Chondrocyte (in vitro differentiated cells): ENCODE data around the gene GRIN2C. TPM values are rescaled to one million over a fixed set of nuclear protein-coding genes. Genes with fewer than 3 reads are reported as not detected.

Experiments used
- DNase-seq: peaks from one replicate; pipeline ENCODE4 v3.0.0; 2021; ENCODE audit warnings: mixed read lengths, low spot score
- H3K27ac Mint-ChIP-seq: one replicate; pipeline ENCODE4 v1.8.0; 2021; ENCODE audit warnings: mild to moderate bottlenecking, moderate library complexity, mixed read lengths; ENCODE audit not compliant: unreplicated experiment
- H3K27me3 Mint-ChIP-seq: 2 replicates; pipeline ENCODE4 v1.8.0; 2021; ENCODE audit warnings: low read depth, mixed read lengths
- H3K36me3 Mint-ChIP-seq: 2 replicates; pipeline ENCODE4 v1.8.0; 2021; ENCODE audit warnings: low read depth, mixed read lengths
- H3K4me1 Mint-ChIP-seq: 2 replicates; pipeline ENCODE4 v1.8.0; 2021; ENCODE audit warnings: low read depth, mild to moderate bottlenecking, mixed read lengths
- H3K4me3 Mint-ChIP-seq: one replicate; pipeline ENCODE4 v1.8.0; 2021; ENCODE audit warnings: mild to moderate bottlenecking, moderate library complexity, mixed read lengths; ENCODE audit not compliant: unreplicated experiment
- H3K9me3 Mint-ChIP-seq: 2 replicates; pipeline ENCODE4 v1.8.0; 2021; ENCODE audit warnings: low read depth, mixed read lengths
- CTCF ChIP-seq: fragments of 200-600 bp; sonication (generic); IDR thresholded peaks from 2 replicates; pipeline ENCODE4 v1.5.0; 2021; ENCODE audit warnings: antibody characterized with exemption, mild to moderate bottlenecking, moderate library complexity
- total RNA-seq: library from RNA; stranded (reverse); gene quantifications from 3 replicates; pipeline ENCODE4 v1.2.1, GENCODE V29; 2021

GRIN2C gene
- total RNA-seq, 1 donor from 2014 or later, result 0.07 TPM

GRCh38 chr17:74805591-74805991, 54.1 kb downstream of the GRIN2C start:
- H3K27ac Mint-ChIP-seq, result no peak overlapping the region
- H3K9me3 Mint-ChIP-seq, result no peaks in the 10 kb centered on the region
- H3K27me3 Mint-ChIP-seq, result no peaks in the 10 kb centered on the region
- H3K4me3 Mint-ChIP-seq, result no peak overlapping the region
- peaks cover 18% of the 10 kb centered on the region for H3K36me3 Mint-ChIP-seq
- no peaks in the 10 kb centered on the region for H3K4me1 Mint-ChIP-seq
- no peak for TF ChIP-seq CTCF
- no peak for DNase-seq

- no peak overlapping the region for H3K4me3 Mint-ChIP-seq
- no peaks in the 10 kb centered on the region for H3K4me1 Mint-ChIP-seq
- no peaks in the 10 kb centered on the region for H3K9me3 Mint-ChIP-seq
- no peaks in the 10 kb centered on the region for H3K27me3 Mint-ChIP-seq
- no peak overlapping the region for H3K27ac Mint-ChIP-seq
- TF ChIP-seq CTCF, result no peak
- H3K36me3 Mint-ChIP-seq, result peaks cover 24% of the 10 kb centered on the region
- DNase-seq, result no peak
Observed at GRCh38 chr17:74804683-74805082, 55.0 kb downstream of the GRIN2C start.

- Mint-ChIP-seq H3K4me3 (no peak overlapping the region), H3K4me1 (no peaks in the 10 kb centered on the region), H3K27me3 (no peaks in the 10 kb centered on the region), H3K36me3 (peaks cover 26% of the 10 kb centered on the region), H3K9me3 (no peaks in the 10 kb centered on the region), H3K27ac (no peak overlapping the region)
- no peak for TF ChIP-seq CTCF
- DNase-seq, result no peak
Observed at GRCh38 chr17:74803971-74804370, 55.7 kb downstream of the GRIN2C start.

- H3K4me1 Mint-ChIP-seq, result no peaks in the 10 kb centered on the region
- H3K9me3 Mint-ChIP-seq, result no peaks in the 10 kb centered on the region
- no peak overlapping the region for H3K27ac Mint-ChIP-seq
- H3K4me3 Mint-ChIP-seq, result no peak overlapping the region
- no peaks in the 10 kb centered on the region for H3K27me3 Mint-ChIP-seq
- DNase-seq, result no peak
- H3K36me3 Mint-ChIP-seq, result peaks cover 29% of the 10 kb centered on the region
- TF ChIP-seq CTCF, result no peak
Observed at GRCh38 chr17:74803388-74803930, 56.2 kb downstream of the GRIN2C start.

- Mint-ChIP-seq H3K27ac (no peak overlapping the region), H3K36me3 (peaks cover 28% of the 10 kb centered on the region), H3K4me3 (no peak overlapping the region), H3K27me3 (no peaks in the 10 kb centered on the region), H3K4me1 (no peaks in the 10 kb centered on the region), H3K9me3 (no peaks in the 10 kb centered on the region)
- no peak for DNase-seq
- TF ChIP-seq CTCF, result no peak
Observed at GRCh38 chr17:74801896-74802295, 57.8 kb downstream of the GRIN2C start.
